NB4 (cell line): Measurements from ENCODE around the gene ERBB4.

Experiments
- POLR2A ChIP-seq: IDR thresholded peaks from 2 replicates; pipeline ENCODE4 v1.6.1; 2011; ENCODE audit warnings: mild to moderate bottlenecking; ENCODE audit not compliant: insufficient read length; ENCODE audit errors: extremely low read depth
- TF ChIP-seq, protein P1 (sequence below): IDR thresholded peaks from one replicate; pipeline ENCODE4 v1.5.1; 2012; ENCODE audit warnings: low read depth, low read length
- TF ChIP-seq, protein P2 (sequence below): IDR thresholded peaks from 2 replicates; pipeline ENCODE4 v1.6.1; 2011; ENCODE audit warnings: low read depth, low read length

DNA sequence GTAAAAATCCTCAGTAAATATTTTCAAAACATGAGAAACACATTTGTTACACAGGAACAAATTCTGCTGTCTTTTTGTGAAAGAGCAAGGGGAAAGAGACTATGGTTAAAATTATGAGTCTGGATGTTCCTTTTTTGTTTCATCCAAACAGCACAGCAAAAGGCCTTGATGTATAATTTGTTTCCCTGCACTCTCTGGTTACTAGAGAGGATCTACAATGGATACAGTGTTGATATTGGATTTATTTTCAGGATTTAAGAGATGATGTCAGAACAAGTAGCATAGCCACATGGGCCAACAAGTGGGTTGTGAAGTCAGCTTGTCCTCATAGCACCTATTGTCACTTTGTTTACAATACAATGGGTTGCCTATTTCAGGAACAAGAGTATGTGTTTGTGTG is 11.3 kb upstream of the ERBB4 start:
- TF ChIP-seq, protein P1, sequence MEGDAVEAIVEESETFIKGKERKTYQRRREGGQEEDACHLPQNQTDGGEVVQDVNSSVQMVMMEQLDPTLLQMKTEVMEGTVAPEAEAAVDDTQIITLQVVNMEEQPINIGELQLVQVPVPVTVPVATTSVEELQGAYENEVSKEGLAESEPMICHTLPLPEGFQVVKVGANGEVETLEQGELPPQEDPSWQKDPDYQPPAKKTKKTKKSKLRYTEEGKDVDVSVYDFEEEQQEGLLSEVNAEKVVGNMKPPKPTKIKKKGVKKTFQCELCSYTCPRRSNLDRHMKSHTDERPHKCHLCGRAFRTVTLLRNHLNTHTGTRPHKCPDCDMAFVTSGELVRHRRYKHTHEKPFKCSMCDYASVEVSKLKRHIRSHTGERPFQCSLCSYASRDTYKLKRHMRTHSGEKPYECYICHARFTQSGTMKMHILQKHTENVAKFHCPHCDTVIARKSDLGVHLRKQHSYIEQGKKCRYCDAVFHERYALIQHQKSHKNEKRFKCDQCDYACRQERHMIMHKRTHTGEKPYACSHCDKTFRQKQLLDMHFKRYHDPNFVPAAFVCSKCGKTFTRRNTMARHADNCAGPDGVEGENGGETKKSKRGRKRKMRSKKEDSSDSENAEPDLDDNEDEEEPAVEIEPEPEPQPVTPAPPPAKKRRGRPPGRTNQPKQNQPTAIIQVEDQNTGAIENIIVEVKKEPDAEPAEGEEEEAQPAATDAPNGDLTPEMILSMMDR = no peak
- TF ChIP-seq POLR2A = no peak
- TF ChIP-seq, protein P2, sequence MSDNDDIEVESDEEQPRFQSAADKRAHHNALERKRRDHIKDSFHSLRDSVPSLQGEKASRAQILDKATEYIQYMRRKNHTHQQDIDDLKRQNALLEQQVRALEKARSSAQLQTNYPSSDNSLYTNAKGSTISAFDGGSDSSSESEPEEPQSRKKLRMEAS = no peak
